Neural cell (in vitro differentiated cells): ENCODE results near the gene P4HA3. TPM values are rescaled to one million over a fixed set of nuclear protein-coding genes. Genes with fewer than 3 reads are reported as not detected.

Experiments
- H2AFZ ChIP-seq: fragments of 200-600, 300-800 bp; sonication (generic), shearing (Covaris generic); 2 replicates; pipeline ENCODE4 v1.6.0; 2014; ENCODE audit warnings: low read depth, mild to moderate bottlenecking, antibody characterized with exemption, low read length, moderate library complexity
- H3F3A ChIP-seq: fragments of 200-600 bp; shearing (Covaris generic); 2 replicates; pipeline ENCODE4 v1.6.1; 2016; ENCODE audit warnings: mild to moderate bottlenecking, moderate library complexity, mixed read lengths, antibody characterized with exemption, low read length; ENCODE audit not compliant: insufficient read depth, poor library complexity, severe bottlenecking
- H3K27ac ChIP-seq: fragments of 200-600, 300-800 bp; sonication (generic), shearing (Covaris generic); 2 replicates; pipeline ENCODE4 v1.5.1; 2014; ENCODE audit warnings: mild to moderate bottlenecking, low read length, moderate library complexity
- H3K27me3 ChIP-seq: fragments of 300-800, 200-600 bp; sonication (generic), shearing (Covaris generic); 2 replicates; pipeline ENCODE4 v1.6.0; 2014; ENCODE audit warnings: mild to moderate bottlenecking, low read depth, low read length, moderate library complexity; ENCODE audit not compliant: insufficient read depth
- H3K36me3 ChIP-seq: fragments of 300-800, 200-600 bp; sonication (generic), shearing (Covaris generic); 2 replicates; pipeline ENCODE4 v1.5.1; 2014; ENCODE audit warnings: mild to moderate bottlenecking, antibody characterized with exemption, low read length, moderate library complexity; ENCODE audit not compliant: insufficient read depth
- H3K4me2 ChIP-seq: fragments of 300-800, 200-600 bp; sonication (generic), shearing (Covaris generic); 2 replicates; pipeline ENCODE4 v1.6.0; 2014; ENCODE audit warnings: mild to moderate bottlenecking, low read length
- H3K4me3 ChIP-seq: fragments of 300-800, 200-600 bp; sonication (generic), shearing (Covaris generic); 2 replicates; pipeline ENCODE4 v1.5.1; 2014; ENCODE audit warnings: mild to moderate bottlenecking, low read length, moderate library complexity
- H3K79me2 ChIP-seq: fragments of 200-600 bp; shearing (Covaris generic); replicated peaks from 2 replicates; pipeline ENCODE4 v1.6.0; 2014; ENCODE audit warnings: mild to moderate bottlenecking, low read length, moderate library complexity; ENCODE audit not compliant: insufficient read depth
- H3K9ac ChIP-seq: fragments of 300-800, 200-600 bp; sonication (generic), shearing (Covaris generic); 2 replicates; pipeline ENCODE4 v1.6.1; 2016; ENCODE audit warnings: mild to moderate bottlenecking, low read length, mixed read lengths
- H3K9me2 ChIP-seq: fragments of 200-600 bp; shearing (Covaris generic); 2 replicates; pipeline ENCODE4 v1.6.1; 2016; ENCODE audit warnings: mild to moderate bottlenecking, low read length, mixed read lengths; ENCODE audit not compliant: insufficient read depth
- H3K9me3 ChIP-seq: fragments of 200-600, 300-800 bp; sonication (generic), shearing (Covaris generic); 2 replicates; pipeline ENCODE4 v1.6.1; 2016; ENCODE audit warnings: mild to moderate bottlenecking, mixed run types, low read length, moderate library complexity, mixed read lengths
- H4K20me1 ChIP-seq: fragments of 200-600 bp; shearing (Covaris generic); 2 replicates; pipeline ENCODE4 v1.6.1; 2016; ENCODE audit warnings: mild to moderate bottlenecking, mixed run types; ENCODE audit not compliant: insufficient read depth
- EP300 ChIP-seq: fragments of 450-650 bp; conservative IDR thresholded peaks from 2 replicates; pipeline ENCODE4 v1.6.1; 2014; ENCODE audit warnings: antibody characterized with exemption, mild to moderate bottlenecking, moderate library complexity; ENCODE audit not compliant: poor library complexity, severe bottlenecking
- EZH2 ChIP-seq: fragments of 200-600, 300-800 bp; shearing (Covaris generic), sonication (generic); IDR thresholded peaks from 2 replicates; pipeline ENCODE4 v1.6.1; 2014; ENCODE audit warnings: antibody characterized with exemption, low read length, borderline replicate concordance, mild to moderate bottlenecking; ENCODE audit not compliant: insufficient read depth, poor library complexity, severe bottlenecking
- MXI1 ChIP-seq: fragments of 450-650 bp; conservative IDR thresholded peaks from 2 replicates; pipeline ENCODE4 v1.6.1; 2014; ENCODE audit warnings: antibody characterized with exemption, mild to moderate bottlenecking; ENCODE audit not compliant: poor library complexity, severe bottlenecking
- POLR2AphosphoS5 ChIP-seq: IDR thresholded peaks from 2 replicates; pipeline ENCODE4 v1.6.1; 2012
- RAD21 ChIP-seq: fragments of 450-650 bp; conservative IDR thresholded peaks from 2 replicates; pipeline ENCODE4 v1.6.1; 2014; ENCODE audit warnings: antibody characterized with exemption, mild to moderate bottlenecking, moderate library complexity
- SMC3 ChIP-seq: fragments of 450-650 bp; conservative IDR thresholded peaks from 2 replicates; pipeline ENCODE4 v1.6.1; 2014; ENCODE audit warnings: antibody characterized with exemption, mild to moderate bottlenecking, moderate library complexity; ENCODE audit not compliant: poor library complexity
- TAF1 ChIP-seq: IDR thresholded peaks from 2 replicates; pipeline ENCODE4 v1.6.1; 2012; ENCODE audit warnings: low read depth
- polyA plus RNA-seq: library from polyadenylated mRNA; depleted of rRNA; stranded (reverse); fragments of >200 nt; gene quantifications from 2 replicates; pipeline ENCODE4 v1.2.3, GENCODE V29; 2014
- TF ChIP-seq, protein P1 (sequence below): IDR thresholded peaks from 2 replicates; pipeline ENCODE4 v1.6.1; 2012; ENCODE audit warnings: borderline replicate concordance
- TF ChIP-seq, protein P2 (sequence below): fragments of 450-650 bp; IDR thresholded peaks from 2 replicates; pipeline ENCODE4 v1.5.1; 2014; ENCODE audit warnings: antibody characterized with exemption, mild to moderate bottlenecking, moderate library complexity; ENCODE audit not compliant: poor library complexity, severe bottlenecking

Gene P4HA3
- polyA plus RNA-seq, 1 donor from 2014 or later = not detected

DNA sequence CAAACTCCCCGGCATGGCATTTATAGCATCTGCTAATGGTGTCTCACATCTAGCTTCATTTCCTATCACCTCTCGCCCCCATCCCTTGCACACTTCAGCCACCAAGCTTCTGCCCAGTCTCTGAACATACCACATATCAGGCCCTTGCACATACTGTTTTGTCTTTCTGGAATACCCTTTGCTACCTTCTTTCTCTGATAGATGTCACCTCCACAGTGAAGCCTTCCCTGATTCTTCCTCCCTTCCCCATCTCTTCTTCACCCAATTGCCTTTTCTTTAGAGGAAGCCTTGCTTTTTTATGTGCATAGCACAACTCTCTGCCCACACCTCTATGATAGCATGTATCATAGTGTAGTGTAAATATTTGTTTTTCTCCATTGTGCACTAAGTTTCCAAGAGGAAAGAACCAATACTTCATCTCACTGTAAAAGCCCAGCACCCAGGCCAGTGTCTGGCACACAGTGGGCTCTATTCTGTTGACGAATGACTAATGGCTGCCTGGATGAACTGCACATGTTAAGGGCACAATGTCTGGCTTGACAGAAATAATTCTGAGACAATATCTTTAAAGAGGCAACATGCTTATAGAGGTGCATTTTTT lies 27.8 kb downstream of the P4HA3 start:
- H3K9ac ChIP-seq = no peak overlapping the region
- no peak for TF ChIP-seq MXI1
- TF ChIP-seq, protein P1, sequence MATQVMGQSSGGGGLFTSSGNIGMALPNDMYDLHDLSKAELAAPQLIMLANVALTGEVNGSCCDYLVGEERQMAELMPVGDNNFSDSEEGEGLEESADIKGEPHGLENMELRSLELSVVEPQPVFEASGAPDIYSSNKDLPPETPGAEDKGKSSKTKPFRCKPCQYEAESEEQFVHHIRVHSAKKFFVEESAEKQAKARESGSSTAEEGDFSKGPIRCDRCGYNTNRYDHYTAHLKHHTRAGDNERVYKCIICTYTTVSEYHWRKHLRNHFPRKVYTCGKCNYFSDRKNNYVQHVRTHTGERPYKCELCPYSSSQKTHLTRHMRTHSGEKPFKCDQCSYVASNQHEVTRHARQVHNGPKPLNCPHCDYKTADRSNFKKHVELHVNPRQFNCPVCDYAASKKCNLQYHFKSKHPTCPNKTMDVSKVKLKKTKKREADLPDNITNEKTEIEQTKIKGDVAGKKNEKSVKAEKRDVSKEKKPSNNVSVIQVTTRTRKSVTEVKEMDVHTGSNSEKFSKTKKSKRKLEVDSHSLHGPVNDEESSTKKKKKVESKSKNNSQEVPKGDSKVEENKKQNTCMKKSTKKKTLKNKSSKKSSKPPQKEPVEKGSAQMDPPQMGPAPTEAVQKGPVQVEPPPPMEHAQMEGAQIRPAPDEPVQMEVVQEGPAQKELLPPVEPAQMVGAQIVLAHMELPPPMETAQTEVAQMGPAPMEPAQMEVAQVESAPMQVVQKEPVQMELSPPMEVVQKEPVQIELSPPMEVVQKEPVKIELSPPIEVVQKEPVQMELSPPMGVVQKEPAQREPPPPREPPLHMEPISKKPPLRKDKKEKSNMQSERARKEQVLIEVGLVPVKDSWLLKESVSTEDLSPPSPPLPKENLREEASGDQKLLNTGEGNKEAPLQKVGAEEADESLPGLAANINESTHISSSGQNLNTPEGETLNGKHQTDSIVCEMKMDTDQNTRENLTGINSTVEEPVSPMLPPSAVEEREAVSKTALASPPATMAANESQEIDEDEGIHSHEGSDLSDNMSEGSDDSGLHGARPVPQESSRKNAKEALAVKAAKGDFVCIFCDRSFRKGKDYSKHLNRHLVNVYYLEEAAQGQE = no peak
- TF ChIP-seq EP300 = no peak
- no peak for TF ChIP-seq RAD21
- TF ChIP-seq SMC3 = no peak
- TF ChIP-seq, protein P2, sequence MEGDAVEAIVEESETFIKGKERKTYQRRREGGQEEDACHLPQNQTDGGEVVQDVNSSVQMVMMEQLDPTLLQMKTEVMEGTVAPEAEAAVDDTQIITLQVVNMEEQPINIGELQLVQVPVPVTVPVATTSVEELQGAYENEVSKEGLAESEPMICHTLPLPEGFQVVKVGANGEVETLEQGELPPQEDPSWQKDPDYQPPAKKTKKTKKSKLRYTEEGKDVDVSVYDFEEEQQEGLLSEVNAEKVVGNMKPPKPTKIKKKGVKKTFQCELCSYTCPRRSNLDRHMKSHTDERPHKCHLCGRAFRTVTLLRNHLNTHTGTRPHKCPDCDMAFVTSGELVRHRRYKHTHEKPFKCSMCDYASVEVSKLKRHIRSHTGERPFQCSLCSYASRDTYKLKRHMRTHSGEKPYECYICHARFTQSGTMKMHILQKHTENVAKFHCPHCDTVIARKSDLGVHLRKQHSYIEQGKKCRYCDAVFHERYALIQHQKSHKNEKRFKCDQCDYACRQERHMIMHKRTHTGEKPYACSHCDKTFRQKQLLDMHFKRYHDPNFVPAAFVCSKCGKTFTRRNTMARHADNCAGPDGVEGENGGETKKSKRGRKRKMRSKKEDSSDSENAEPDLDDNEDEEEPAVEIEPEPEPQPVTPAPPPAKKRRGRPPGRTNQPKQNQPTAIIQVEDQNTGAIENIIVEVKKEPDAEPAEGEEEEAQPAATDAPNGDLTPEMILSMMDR = no peak
- no peak for TF ChIP-seq EZH2
- H3K9me3 ChIP-seq = no peaks in the 10 kb centered on the region

DNA sequence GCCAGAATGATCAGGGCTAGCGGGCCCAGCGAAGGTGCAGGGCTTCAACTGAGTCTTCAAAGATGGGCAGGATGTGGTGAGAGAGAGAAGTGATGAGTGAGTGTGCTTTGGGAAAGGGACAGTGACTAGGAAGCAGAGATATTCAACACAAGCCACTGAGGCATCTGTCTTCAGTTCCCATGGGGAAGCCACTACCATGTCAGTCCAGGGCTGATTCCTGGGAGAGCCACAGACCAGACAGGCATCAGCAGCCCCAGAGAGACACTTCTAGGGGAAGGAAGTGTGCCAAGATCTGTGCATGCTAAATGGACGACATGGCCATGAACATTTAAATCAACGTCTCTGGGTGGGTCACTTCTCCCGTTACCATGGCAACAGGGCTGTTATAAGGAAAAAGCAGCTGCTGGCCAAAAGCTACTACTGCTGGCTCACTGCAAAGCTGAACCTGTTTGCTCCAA lies 28.5 kb downstream of the P4HA3 start:
- no peak overlapping the region for H3K4me3 ChIP-seq
- TF ChIP-seq EP300 = no peak
- no peak for TF ChIP-seq RAD21
- no peak for TF ChIP-seq SMC3
- no peak for TF ChIP-seq MXI1
- TF ChIP-seq, protein P1 = no peak
- TF ChIP-seq, protein P2 = no peak
- no peak for TF ChIP-seq POLR2AphosphoS5
- no peak for TF ChIP-seq TAF1
- no peak for TF ChIP-seq EZH2
- H3K79me2 ChIP-seq = no peaks in the 10 kb centered on the region
- no peaks in the 10 kb centered on the region for H3K36me3 ChIP-seq
- no peak overlapping the region for H3K9ac ChIP-seq
- H3K27me3 ChIP-seq = no peaks in the 10 kb centered on the region
- H3K27ac ChIP-seq = no peak overlapping the region
- H3F3A ChIP-seq = no peaks in the 10 kb centered on the region
- no peak overlapping the region for H2AFZ ChIP-seq
- H3K9me3 ChIP-seq = no peaks in the 10 kb centered on the region
- no peaks in the 10 kb centered on the region for H4K20me1 ChIP-seq
- H3K9me2 ChIP-seq = no peaks in the 10 kb centered on the region
- H3K4me2 ChIP-seq = no peak overlapping the region

More for the DNA sequence above, 27.8 kb downstream of the P4HA3 start:
- no peaks in the 10 kb centered on the region for H3F3A ChIP-seq
- no peaks in the 10 kb centered on the region for H3K27me3 ChIP-seq
- no peaks in the 10 kb centered on the region for H3K9me2 ChIP-seq
- H3K79me2 ChIP-seq = no peaks in the 10 kb centered on the region
- H2AFZ ChIP-seq = no peak overlapping the region
- no peak overlapping the region for H3K4me2 ChIP-seq
- no peak overlapping the region for H3K27ac ChIP-seq
- H3K36me3 ChIP-seq = no peaks in the 10 kb centered on the region
- H4K20me1 ChIP-seq = no peaks in the 10 kb centered on the region
- H3K4me3 ChIP-seq = no peak overlapping the region
